LHCN-M2 (cell line): ENCODE data around the gene KIF21B. TPM values are rescaled to one million over a fixed set of nuclear protein-coding genes. Genes with fewer than 3 reads are reported as not detected.

Source experiments
- DNase-seq: peaks from one replicate; pipeline ENCODE4 v3.0.0-alpha.2; 2012; ENCODE audit warnings: low read depth
- polyA plus RNA-seq: library from polyadenylated mRNA; unstranded; fragments of >200 nt; gene quantifications from one replicate; pipeline ENCODE4 v1.2.1, GENCODE V29; 2012; ENCODE audit warnings: missing spikeins
- total RNA-seq: library from RNA; depleted of rRNA; stranded (reverse); fragments of >200 nt; gene quantifications from 2 replicates; pipeline ENCODE4 v1.2.3, GENCODE V29; 2014; rRNA removed

Gene KIF21B, protein sequence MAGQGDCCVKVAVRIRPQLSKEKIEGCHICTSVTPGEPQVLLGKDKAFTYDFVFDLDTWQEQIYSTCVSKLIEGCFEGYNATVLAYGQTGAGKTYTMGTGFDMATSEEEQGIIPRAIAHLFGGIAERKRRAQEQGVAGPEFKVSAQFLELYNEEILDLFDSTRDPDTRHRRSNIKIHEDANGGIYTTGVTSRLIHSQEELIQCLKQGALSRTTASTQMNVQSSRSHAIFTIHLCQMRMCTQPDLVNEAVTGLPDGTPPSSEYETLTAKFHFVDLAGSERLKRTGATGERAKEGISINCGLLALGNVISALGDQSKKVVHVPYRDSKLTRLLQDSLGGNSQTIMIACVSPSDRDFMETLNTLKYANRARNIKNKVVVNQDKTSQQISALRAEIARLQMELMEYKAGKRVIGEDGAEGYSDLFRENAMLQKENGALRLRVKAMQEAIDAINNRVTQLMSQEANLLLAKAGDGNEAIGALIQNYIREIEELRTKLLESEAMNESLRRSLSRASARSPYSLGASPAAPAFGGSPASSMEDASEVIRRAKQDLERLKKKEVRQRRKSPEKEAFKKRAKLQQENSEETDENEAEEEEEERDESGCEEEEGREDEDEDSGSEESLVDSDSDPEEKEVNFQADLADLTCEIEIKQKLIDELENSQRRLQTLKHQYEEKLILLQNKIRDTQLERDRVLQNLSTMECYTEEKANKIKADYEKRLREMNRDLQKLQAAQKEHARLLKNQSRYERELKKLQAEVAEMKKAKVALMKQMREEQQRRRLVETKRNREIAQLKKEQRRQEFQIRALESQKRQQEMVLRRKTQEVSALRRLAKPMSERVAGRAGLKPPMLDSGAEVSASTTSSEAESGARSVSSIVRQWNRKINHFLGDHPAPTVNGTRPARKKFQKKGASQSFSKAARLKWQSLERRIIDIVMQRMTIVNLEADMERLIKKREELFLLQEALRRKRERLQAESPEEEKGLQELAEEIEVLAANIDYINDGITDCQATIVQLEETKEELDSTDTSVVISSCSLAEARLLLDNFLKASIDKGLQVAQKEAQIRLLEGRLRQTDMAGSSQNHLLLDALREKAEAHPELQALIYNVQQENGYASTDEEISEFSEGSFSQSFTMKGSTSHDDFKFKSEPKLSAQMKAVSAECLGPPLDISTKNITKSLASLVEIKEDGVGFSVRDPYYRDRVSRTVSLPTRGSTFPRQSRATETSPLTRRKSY (N-terminal part only)
- total RNA-seq, result under 0.01 and 0.06 TPM in 2 replicates
- polyA plus RNA-seq, result 0.10 TPM

DNA sequence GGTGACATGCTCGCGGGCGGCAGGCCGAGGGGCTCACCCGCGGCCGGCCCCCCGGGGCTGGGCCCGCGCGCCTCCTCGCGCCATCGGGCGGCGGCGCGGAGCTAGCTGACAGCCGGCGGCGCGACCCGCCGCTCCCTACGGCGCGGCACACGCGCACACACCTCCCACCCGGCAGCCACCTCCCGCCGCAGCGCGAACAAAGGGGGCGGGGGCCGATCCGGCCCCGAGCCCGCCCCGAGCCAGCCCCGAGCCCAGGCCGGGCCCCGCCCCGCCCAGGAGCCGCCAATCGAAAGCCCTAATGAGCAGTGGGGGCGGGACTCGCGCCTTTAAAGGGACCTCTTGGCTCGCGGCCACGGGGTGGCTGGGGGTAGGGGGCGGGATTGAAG is at the start of gene KIF21B:
Gene KIF21B, minus strand, starts transcription at position 198 of the 386 bp plus-strand sequence. CDS start 331 bp downstream, outside the sequence.
- peak; percentile 4 for DNase-seq

DNA sequence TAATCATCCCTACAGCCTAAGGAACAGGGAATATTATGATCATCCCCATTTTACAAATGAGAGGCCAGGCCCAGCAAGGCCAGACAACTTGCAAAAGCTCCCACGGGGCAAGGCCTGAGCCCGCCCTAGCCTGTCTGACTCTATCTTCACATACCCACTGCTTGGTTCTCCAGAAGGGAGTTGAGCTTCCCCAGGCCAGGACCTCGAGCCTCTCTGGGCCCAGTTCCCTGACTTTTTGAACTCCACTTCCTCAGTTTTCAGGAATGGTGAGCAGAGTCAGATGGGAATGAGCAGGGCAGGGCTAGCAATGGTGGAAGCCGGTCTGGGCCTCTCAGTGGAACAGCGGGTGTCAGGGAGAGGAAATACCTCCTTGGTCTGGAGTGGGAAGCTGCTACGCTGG is 49.4 kb upstream of the KIF21B start:
- no peak for DNase-seq

DNA sequence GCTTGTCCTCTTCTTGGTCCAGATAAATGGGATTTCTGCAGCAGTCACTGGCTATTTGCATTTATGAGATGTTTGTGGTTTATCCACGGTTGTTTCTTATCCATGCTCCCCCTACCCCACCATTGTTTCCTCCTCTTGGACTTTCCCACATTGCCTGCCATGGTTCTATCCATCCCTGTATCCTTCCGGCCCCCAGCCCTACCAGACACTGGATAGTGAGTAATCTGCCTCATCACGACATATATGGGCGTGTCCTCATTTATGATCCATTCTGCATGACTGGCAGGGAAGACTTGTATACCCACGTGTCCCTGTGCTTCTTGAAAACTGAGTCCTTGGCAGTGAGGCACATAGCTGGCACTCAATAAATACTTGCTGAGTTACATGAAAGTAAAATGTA is 48.6 kb upstream of the KIF21B start:
- DNase-seq, result no peak

DNA sequence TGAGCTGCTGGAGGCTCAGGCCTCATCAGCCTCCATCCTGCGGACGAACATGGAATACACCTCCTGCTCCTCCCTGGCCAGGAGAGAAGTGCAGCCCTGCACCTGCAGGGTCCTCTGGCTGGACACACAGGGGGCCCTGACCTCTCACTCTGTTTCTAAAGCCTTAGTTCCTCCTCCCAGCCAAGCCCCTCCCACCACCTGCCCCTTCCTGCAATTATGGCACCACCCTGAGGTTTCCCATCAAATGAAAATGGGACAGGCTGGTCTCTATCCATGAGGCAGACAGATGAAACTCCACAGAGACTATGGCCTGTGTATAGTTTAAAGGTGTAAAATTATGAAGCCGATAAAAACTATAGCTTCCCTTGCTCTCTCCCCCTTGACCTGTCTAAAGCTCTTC is 46.1 kb upstream of the KIF21B start:
- DNase-seq, result no peak

DNA sequence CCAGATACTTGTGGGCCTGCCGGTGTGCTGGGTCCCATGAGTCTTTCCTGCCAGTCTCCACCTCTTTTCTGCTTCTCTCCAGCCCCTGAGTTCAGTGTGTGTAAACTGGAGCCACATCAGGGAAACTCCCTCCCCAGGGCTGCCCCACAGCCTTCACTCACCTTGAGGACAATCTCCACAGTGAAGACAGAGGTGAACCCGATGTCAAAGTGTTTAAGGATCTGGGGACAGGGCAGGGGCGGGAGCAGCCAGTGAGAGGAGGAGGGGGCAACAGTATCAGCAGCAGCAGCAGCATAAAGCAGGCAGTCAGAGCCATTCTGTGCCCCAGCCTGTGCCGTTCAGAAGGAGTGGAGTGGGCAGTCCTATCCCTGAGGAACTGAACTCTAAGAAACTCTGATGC is 45.5 kb upstream of the KIF21B start:
- DNase-seq, result no peak

DNA sequence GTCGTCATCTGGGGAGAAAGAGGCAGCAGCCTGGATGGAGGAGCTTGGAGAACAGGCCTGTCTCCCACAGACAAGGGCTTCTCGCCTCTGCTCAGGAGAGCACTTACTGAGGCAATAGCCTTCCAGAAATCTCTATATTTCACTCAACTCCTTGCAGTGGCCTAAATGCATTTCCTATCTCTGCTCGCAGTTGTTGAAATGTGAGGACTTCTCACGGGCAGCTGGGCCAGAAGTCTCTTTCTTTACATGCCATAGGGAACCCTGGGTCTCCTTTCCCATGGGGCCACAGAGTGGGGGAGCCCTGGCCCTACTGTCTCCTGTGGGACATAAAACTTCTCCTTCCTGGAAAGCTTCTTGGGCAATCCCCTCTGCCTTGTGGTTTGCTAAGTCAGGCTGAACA is 43.5 kb upstream of the KIF21B start:
- no peak for DNase-seq

DNA sequence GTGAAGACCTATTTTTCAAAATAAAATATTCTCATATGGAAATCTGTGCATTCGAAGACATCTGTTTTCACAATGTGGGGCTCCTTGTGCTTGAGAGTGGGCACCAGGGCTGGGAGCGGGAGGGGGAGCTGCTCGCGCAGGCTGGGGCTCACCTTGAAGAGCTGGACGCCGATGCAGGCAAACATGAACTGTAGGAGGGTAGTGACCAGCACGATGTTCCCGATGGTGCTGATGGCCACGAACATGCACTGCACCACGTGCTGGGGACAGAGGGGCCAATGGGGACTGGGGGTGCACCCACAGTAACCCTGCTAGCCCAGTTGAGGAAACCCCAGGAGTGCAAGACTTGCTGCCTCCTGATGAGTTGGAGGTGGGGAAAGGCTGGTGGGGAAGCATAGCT is 42.2 kb upstream of the KIF21B start:
- DNase-seq, result no peak

DNA sequence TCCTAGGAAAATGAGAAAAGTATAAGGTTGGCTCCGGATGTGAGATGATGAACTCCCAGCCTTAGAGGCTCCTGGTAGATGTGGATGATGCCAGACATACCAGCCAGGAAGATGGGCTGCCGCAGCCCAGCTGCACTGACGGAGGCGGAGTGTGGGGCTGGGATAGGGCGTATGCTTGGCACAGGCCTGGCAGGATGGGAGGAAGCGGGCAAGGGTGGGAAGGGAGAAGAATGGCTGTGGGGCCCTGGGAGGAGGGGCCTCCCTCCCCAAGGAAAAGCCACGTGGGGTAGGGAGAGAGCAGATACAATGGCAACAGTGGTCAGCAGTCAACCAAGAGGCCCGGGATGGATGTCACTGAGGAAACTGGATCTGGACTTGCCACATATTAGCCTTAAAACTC is 41.3 kb upstream of the KIF21B start:
- no peak for DNase-seq

DNA sequence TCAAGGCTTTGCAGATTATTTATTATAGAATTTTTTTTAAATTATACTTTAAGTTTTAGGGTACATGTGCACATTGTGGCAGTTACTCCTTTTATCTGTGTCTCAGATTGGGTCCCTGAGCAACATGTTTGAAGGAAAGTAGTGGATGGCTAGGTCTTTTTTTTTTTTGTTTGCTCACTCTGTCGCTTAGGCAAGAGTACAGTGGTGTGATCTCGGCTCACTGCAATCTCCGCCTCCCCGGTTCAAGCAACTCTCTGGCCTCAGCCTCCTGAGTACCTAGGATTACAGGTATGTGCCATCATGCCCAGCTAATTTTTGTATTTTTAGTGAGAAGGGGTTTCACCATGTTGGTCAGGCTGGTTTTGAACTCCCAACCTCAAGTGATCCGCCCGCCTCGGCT is 39.6 kb upstream of the KIF21B start:
- no peak for DNase-seq

DNA sequence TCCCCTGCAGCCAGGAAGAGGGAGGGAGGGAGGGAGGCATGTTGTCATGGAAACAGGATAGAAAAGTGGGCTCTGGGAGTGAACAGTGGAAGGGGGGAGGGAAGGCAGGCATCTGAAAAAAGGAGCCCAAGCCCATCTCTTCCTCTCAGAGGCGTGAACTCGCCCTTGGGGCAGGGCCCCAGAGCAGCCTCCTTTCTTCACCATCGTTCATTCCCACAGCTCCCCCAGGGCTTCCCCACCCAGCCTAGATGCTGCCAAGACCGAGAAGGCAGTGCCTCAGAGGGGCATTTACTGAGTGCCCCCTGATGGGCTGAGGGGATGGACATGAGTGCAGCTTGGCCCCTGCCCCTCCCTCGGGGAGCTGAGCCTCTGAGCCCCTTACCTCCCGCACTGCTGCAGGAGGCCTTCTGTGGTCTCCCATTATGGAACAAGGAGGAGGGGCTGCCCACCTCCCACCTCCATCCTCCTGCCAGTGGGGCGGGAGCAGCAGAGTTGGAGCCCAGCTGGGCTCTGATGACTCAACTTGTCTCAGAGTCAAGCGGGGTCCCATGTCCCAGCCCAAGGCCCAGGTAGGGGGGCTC is 39.1 kb upstream of the KIF21B start:
- DNase-seq, result no peak

DNA sequence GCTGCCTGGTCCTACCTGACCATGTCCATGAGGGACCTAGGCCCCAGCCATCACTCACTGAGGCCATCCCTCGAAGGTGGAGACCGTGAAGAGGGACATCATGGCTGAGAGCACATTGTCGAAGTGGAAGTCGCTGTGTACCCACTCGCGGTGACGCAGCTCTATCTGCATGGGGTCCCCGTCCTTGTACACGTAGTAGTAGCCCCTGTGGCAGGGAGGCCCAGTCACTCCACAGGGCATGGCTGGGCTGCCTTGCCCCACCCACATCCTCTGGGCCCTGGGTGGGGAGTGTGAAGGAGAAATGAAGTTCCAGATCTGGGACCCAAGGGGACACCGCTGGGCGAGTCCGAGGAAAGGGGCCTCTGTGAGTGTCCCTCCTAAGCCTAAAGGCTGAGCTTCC is 38.4 kb upstream of the KIF21B start:
- DNase-seq, result no peak

DNA sequence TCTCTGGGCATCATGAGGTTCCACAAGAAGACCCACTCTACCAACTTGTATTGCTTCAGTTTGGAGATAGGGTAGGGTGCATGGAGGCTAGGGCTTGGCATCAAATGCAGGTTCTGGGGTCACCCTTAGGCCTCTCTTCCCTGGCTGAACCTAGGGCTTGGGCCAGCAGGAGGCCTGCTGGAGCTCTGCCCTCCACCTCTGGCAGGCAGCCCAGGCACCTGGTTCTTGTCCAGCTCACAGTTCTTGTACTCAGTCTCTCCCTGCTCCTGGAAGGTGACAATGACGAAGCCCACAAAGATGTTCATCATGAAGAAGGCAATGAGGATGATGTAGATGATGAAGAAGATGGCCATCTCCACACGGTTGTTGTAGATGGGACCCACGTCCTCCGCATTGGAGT is 37.5 kb upstream of the KIF21B start:
- DNase-seq, result no peak

DNA sequence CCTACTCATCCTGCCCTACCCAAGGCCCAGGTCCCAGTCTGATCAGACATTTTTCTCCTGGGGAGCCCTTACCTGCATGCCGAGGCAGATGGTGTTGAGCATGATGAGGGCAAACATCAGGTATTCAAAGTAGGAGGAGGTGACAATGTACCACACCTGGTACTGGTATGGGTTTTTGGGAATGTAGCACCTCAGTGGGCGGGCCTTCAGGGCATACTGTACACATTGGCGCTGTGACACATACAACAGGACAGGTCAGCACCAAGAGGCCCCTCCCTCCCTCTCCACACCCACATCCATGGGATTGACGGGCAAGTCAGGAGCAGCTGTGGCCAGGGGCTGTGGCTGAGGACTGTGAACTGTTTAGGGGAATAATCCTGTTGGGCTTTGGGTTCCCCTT is 37.1 kb upstream of the KIF21B start:
- no peak for DNase-seq

DNA sequence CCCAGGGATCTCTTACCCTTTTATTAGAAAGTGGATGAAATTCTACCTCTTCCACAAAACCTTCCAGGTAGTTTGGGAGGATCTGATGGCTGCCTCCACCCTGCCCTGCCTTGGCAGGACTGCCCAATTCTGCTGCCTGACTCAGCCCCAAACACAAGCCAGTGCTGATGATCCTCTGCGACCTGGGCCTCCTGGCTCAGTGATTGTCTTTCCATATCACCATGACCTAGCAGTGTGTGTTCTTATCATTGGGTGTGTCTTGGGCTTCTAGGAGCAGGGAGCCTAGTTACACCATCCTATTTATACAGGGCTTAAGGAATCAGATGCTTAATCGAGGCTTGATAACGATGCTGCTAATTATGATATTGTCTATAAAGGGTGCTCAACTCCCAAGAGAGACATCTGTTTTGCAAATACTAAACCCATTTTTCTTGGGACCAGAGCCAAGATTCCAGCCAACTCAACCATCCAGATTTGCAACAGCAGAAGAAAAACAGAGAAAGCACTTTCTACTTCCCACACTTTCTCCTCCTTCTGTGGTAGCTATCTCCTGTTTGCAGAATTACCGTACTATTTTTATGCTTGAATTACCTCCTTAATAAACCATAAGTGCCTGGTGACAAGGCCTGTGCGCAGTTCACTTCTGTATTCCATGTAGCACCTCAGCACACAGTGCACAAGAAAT is 36.5 kb upstream of the KIF21B start:
- DNase-seq, result no peak

DNA sequence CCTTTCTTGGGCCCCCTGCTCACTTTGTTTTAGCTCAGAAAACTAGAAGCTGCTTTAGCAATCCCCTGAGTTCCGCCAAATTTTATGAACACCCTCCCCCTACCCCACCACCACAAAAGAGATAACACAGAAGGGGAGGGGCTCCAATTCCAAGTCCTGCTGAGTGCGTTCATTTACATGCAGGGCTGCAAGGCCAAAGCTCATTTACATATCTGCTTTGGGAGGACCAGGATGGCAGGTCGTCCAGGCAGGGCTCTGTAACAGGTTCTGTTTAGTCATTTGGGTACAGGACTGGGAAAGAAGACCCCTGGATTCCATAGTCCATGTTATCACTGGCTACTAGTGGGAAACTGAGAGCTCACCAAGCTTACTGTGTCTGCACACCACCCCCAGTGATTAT is 35.9 kb upstream of the KIF21B start:
- no peak for DNase-seq

DNA sequence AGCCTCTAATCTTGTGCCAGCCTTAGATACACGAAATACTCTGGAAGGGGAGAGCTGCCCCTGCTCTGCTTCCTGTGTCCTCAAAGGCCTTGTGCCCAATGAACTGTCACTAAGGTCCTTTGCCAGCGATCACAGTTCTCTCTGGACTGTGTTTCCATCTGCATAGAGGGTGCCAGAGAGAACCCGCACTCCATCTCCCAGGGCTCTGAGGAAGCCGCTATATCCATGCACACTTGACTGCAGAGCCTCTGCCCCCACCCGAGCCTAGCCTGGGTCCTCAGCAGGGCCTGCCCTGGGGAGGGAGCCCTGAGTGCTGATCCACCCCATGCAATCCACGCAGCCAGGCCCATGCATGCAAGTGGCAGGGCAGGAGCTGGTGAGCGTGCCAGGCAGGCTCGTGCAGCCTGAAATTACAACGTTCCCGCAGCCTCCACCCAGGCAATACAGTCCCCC is 30.6 kb upstream of the KIF21B start:
- DNase-seq, result no peak

DNA sequence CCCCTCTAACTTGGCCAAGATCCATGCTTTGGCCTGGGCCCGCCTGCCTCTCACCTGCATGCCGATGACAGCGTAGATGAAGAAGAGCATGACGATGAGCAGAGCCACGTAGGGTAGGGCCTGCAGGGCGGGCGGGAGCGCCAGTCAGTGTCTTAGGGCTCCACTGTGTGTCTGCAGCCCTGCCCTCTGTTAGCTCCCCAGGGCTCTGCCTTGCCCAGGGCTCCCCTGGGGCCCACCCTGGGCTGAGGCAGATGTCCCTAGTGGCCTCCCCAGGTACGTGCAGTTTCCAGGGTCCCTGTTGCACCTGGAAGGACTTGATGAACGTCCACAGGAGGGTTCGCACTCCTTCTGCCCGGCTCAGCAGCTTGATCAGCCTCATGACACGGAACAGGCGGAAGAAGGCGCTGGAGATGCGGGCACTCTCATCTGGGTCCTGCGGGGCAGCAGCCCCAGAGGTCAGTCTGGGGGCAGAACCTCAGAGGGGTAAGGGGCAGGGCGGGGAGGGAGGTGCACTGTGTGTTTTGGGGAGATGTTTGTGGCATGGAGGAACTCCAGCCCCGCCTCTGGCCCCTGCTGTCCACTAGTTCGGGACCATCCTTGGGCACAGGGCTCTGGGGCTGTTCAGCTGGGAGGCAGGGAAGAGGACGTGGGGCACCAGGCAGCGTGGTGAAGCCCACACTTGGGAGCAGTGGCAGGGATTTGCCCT is 29.8 kb upstream of the KIF21B start:
- DNase-seq, result no peak

DNA sequence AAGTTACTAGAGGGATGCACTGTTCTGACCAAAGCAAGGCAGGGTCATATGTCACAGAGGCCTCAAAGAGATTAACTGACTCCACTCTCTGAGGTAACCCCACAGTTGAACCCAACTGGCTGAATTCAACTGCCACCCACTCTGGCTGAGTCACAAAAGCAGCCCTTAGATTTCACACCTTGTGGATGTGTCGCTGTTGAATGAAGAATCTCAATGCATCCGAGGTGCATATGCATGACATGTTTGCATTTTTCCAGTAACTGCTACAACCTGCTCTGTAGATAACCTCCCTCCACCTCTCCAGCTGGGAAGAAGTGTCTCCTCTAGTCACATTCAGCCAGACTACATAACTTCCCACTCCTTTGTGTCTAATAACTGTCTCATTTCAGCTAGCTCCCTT is 27.9 kb upstream of the KIF21B start:
- no peak for DNase-seq

DNA sequence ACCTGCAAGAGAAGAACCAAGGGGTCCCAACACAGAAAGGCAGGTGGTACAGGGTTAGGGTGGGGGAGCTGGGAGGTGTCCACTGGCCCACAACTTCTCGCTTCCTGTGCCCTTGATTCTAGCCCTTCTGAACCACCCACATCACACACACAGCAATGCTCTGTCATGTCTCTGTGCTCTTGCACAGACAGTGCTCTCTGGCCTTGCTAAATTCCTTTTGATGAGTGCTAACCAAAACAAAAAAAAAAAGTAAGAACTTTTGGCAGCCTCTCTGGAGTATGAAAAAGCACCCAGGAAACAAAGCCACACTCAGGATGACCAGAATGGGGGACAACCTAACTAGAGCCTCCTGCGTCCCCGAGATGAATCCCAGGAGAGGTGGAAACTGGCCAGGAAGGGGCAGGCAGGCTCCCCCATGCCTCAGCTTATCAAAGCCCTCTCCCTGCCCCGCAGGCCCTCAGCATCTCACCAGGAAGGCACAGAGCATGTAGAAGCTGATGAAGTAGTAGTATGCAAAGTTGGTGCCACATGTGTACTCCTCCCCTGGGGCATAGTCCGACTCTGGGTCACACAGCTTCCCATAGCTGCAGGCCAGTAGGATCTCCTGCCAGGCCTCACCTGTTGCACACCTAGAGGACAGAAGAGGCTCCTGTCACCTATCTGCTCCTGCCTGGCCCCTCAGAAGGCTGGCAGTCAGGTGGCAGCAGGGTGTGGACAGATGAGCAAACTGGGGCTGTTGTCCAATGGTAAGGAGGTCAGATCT is 27.2 kb upstream of the KIF21B start:
- DNase-seq, result no peak
